GM10266 (cell line): ENCODE results near the gene LTBP2.

Experiments used
- DNase-seq: peaks from one replicate; pipeline ENCODE4 v3.0.0; 2012; ENCODE audit errors: extremely low spot score
- TF ChIP-seq, protein P1 (sequence below): IDR thresholded peaks from 2 replicates; pipeline ENCODE4 v1.5.1; 2012; ENCODE audit warnings: mild to moderate bottlenecking, low read depth; ENCODE audit not compliant: control insufficient read depth, insufficient read depth; ENCODE audit errors: missing control alignments

The LTBP2 gene

GRCh38 chr14:74571901-74572725 lies 39.9 kb downstream of the LTBP2 start:
- DNase-seq, result no peak
- TF ChIP-seq, protein P1, sequence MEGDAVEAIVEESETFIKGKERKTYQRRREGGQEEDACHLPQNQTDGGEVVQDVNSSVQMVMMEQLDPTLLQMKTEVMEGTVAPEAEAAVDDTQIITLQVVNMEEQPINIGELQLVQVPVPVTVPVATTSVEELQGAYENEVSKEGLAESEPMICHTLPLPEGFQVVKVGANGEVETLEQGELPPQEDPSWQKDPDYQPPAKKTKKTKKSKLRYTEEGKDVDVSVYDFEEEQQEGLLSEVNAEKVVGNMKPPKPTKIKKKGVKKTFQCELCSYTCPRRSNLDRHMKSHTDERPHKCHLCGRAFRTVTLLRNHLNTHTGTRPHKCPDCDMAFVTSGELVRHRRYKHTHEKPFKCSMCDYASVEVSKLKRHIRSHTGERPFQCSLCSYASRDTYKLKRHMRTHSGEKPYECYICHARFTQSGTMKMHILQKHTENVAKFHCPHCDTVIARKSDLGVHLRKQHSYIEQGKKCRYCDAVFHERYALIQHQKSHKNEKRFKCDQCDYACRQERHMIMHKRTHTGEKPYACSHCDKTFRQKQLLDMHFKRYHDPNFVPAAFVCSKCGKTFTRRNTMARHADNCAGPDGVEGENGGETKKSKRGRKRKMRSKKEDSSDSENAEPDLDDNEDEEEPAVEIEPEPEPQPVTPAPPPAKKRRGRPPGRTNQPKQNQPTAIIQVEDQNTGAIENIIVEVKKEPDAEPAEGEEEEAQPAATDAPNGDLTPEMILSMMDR, result no peak

DNA sequence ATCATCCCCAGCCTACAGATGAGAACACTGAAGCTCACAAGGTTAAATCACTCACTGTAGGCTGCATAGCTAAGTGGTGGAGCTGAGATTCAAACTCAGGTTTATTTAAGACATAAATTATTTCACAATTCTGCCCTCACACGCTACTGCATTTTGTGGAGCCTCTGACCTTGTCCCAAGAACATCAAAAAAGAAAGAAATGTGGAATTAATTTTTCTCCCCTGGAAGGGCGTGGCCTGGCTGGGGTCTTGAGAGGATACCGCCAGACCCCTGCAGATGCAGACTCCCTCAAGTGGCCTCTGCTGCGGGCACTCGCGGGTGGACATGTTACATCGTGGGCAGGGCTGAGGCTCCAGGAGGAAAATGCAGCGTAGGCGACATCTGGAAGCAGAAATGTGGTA lies 40.6 kb downstream of the LTBP2 start:
- DNase-seq, result no peak
- TF ChIP-seq, protein P1, result no peak

DNA sequence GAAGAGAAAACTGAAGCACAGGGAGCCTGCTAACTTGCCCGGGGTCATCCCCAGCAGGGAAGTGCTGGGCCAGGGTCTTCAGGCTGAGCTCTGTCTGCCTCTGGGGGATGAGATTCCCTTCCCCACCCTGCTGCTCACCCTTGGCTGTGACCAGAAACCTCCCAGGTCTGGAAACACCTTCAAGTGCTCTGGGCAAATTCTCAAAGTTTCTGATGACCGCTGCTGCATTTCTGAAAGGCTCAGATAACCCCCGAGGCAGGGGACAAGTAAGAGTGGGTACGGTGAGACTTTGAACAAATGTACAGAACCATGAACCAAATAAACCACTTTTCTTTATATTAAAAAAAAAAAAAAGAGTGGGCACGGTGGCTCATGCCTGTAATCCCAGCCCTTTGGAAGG lies 41.3 kb downstream of the LTBP2 start:
- DNase-seq, result no peak
- TF ChIP-seq, protein P1, result no peak

DNA sequence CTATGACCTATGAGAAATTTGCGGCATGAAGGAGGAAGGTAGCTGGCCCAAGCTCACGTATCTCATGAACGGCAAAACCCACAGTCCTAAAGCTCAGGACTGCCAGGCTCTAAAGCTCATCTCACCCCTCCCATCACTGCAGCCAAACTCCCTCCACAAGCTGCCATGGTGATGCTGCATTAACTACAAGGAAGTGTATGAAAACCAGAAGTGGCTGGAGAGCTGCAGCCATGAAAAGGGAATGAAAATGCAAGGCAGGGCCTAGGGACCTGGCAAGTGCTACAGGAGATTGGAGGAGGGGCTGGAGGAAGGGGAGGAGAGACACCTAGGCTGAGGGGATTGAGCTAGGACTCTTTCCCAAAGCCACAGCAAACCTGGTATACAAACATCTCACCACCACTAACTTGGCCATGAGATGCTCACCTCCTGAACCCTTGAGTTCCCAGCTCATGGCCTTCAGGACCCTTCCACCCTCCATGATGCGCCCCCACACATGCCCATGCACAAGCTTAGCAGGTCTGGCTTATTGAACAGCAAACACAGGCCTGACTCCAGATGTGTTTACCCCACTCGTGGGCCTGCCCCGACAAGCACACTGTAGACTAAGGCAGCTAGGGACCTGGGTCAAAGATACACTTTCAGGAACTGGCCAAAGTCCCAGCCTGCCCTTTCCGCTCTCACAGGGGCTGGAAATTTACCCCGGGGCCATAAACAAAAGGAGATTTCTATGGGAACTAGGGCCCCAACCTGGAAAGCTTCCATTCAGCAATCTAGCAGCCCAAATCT lies 42.0 kb downstream of the LTBP2 start:
- DNase-seq, result no peak
- TF ChIP-seq, protein P1, result no peak

- no peak for DNase-seq
- TF ChIP-seq, protein P1, result no peak
Observed at GRCh38 chr14:74569387-74569786, 42.6 kb downstream of the LTBP2 start.

DNA sequence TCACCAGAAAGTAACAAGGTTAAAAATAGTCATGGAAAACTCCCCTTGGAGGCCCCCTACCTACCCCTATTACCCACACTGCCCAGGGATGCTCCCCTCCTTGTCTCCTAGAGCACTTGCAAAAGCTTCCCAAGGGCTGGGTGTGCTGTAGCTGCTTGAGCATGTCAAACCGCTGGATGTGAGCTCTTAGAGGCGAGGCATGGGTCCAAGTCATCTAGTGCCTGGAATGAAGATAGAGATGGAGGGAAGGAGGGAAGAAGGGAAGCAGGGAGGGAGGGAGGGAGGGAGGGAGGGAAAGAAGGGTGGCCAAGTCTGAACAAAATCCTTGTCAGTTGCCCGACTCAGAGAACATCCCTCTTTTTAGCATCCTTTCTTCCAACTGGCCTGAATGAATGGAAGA lies 43.1 kb downstream of the LTBP2 start:
- TF ChIP-seq, protein P1, result no peak
- DNase-seq, result no peak

DNA sequence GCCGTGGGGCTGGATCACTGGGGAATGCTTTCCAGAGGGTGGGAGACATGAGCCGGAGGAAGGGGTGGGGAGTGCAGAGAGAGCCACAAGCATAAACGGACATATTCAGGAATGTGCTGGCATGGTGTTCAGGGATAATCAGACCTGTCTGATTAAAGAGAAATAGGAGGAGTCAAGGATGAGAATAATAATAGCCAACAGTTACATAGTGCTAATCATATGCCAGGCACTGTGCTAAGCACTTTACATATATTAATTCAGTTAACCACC lies 43.7 kb downstream of the LTBP2 start:
- TF ChIP-seq, protein P1, result no peak
- no peak for DNase-seq
